Rectal smooth muscle tissue (tissue), 1 donor: ENCODE data around the gene DMAP1.
"Not testable (repeated sequence)": the region's sequence is repeated elsewhere in the genome, so short reads cannot be mapped to it uniquely, and the experiment has no call there.

Experiments
- H3K27ac ChIP-seq: one replicate; pipeline ENCODE4 v1.7.0; 2013; ENCODE audit warnings: low read depth, low read length, inconsistent platforms
- H3K27me3 ChIP-seq: one replicate; pipeline ENCODE4 v1.7.0; 2013; ENCODE audit warnings: low read length; ENCODE audit not compliant: control insufficient read depth, insufficient read depth
- H3K36me3 ChIP-seq: one replicate; pipeline ENCODE4 v1.7.0; 2013; ENCODE audit warnings: low read length; ENCODE audit not compliant: control insufficient read depth, insufficient read depth
- H3K4me1 ChIP-seq: one replicate; pipeline ENCODE4 v1.7.0; 2013; ENCODE audit warnings: low read length; ENCODE audit not compliant: control insufficient read depth, insufficient read depth
- H3K4me3 ChIP-seq: one replicate; pipeline ENCODE4 v1.7.0; 2013; ENCODE audit warnings: low read length
- H3K9ac ChIP-seq: one replicate; pipeline ENCODE4 v1.7.0; 2013; ENCODE audit warnings: low read length

The DMAP1 gene, protein sequence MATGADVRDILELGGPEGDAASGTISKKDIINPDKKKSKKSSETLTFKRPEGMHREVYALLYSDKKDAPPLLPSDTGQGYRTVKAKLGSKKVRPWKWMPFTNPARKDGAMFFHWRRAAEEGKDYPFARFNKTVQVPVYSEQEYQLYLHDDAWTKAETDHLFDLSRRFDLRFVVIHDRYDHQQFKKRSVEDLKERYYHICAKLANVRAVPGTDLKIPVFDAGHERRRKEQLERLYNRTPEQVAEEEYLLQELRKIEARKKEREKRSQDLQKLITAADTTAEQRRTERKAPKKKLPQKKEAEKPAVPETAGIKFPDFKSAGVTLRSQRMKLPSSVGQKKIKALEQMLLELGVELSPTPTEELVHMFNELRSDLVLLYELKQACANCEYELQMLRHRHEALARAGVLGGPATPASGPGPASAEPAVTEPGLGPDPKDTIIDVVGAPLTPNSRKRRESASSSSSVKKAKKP

DNA sequence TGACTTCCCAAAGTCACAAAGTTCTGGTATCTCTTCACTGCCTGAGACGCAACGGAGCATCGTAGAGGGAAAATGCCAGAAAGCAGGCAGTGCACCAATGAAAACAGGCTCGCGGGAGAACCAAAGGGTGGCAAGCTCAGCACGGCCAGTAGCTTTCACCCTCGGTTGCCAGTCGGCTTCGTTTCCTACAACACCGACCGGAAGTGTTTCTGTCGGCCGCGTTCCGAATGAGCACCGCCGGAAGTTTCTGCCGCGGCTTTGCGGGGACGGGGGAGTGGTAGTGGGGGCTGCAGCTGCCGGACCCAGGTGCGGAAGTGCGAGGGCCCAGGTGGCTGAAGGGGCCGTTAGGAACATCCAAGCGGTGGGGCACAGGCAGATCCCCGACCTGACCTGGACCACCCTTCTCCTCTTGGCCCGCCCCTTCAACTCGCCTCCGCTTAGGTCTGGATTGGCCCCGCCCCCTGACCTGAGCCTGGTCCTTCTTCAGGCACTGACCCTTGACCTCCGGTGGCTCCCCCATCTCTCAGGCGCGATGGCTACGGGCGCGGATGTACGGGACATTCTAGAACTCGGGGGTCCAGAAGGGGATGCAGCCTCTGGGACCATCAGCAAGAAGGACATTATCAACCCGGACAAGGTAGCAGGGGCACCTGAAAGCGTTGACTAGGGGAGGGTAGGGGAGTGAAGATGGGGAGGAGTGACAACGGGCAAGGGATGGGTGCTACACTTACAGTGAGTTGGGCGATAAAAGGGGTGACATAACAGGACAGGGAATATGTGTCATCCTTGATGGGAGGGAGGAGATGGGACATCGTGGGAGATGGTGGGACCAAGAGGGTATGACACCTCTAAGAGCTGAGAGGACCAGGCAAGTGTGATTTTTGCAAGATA, at the start of gene DMAP1:
DMAP1 (plus strand) TSS at position 250 of the 891 bp plus-strand sequence; CDS start at position 533, 283 bp downstream.
- Histone ChIP-seq H3K36me3 (peaks cover 9% of the 10 kb centered on the region), H3K9ac (peak within 1 kb of the TSS; percentile 58), H3K4me1 (peaks cover 17% of the 10 kb centered on the region), H3K27ac (peak within 1 kb of the TSS; percentile 74), H3K27me3 (no peaks in the 10 kb centered on the region), H3K4me3 (peak within 1 kb of the TSS; percentile 94)

DNA sequence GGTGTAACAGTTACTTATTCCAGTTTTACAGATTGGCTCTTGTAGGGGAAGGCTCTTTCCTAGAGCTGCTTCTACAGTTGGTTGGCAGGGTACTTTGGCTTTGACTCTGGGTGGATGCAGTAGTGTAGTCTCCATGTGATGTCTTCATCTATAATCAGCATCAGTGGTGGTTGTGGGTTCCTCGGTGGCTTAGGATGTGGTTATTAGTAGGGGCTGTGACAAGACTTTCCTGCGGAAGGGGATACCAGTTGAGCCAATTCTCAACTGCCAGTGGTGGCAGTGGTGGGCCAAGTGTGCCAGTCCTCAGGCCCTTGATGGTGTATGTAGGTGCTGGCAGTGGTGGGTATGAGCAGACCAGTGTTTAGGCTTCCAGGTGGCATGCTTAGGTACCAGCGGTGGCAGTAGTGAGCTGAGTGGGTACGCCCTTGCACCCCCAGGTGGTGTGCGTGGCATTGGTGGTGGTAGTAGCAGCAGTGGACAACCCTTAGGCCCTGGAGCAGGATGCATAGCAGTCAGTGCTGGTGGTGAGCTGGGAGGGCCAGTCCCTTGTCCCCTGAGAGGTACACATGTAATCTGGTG, 44.7 kb upstream of the DMAP1 start:
- Histone ChIP-seq H3K36me3 (no peaks in the 10 kb centered on the region), H3K27me3 (peaks cover 2% of the 10 kb centered on the region), H3K9ac (no peak overlapping the region), H3K4me3 (no peak overlapping the region), H3K4me1 (no peaks in the 10 kb centered on the region), H3K27ac (no peak overlapping the region)

DNA sequence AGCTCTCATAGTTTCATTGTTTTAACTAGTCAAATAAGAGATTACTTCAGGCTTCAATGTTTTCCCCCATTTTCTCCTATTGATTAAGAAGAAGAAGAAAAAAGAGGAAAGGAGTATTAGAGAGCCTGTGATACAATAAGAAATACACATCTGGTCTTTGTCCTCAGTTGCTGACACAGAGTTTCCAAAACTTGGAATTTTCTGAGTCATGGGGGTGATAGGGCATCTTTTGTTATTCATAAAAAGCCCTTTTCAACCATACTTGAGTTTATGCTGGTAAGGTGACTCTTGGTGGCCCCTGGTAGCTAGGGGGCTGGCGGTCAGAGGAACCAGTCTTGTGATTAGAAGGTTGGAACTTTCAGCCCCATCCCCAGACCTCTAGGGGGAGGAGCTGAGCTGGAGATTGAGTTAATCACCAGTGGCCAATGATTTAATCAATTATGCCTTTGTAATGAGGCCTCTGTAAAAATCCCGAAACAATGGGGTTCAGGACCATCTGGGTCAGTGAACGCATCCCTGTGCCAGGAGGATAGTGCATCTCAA, 42.9 kb upstream of the DMAP1 start:
- no peak overlapping the region for H3K27ac ChIP-seq
- no peak overlapping the region for H3K4me3 ChIP-seq

DNA sequence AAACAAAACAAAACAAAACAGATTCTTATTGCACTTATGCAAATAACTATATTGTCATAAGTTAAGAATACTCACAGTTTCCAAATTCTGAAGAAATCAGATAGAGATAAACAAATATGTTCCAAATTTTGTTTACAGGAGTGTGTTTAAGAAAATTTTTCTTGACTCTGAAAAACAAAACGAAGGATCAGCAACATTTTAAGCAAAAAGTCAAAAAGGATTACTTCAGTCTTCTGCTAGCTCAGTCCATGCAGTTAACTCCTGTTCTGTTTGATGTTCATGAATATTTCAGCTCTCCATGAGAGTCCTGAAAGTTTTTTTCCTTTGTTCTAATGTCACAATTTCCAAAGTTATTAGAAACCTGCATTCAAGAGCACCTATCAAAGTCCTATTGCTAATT, 38.6 kb upstream of the DMAP1 start:
- H3K4me1 ChIP-seq: no peaks in the 10 kb centered on the region

More for the DNA sequence above, 42.9 kb upstream of the DMAP1 start:
- Histone ChIP-seq H3K4me1 (no peaks in the 10 kb centered on the region), H3K27me3 (peaks cover 2% of the 10 kb centered on the region), H3K9ac (no peak overlapping the region), H3K36me3 (no peaks in the 10 kb centered on the region)

DNA sequence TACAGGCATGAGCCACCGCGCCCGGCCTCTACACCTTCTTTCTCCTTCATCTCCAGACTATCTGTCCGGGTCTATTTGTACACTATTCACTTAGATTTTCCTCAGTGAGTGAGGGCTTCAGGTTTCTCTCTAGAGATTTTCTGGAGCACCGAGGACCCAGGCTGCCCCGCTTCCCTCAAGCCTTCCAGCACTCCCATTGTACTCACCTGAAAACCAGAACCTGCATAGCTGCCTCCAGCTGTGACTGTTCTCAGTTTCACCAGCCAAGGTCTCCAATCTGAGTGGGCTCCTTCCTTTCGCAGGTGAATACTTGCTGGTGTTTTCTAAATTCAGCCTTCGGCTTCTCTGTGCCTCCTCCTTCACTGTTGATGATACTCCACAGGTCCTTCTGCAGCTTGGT, 12.9 kb upstream of the DMAP1 start:
- Histone ChIP-seq H3K4me3 (no peak overlapping the region), H3K9ac (no peak overlapping the region), H3K27me3 (no peaks in the 10 kb centered on the region), H3K4me1 (no peaks in the 10 kb centered on the region), H3K27ac (no peak overlapping the region), H3K36me3 (no peaks in the 10 kb centered on the region)

More for the DNA sequence above, 38.6 kb upstream of the DMAP1 start:
- Histone ChIP-seq H3K9ac (no peak overlapping the region), H3K36me3 (no peaks in the 10 kb centered on the region), H3K4me3 (no peak overlapping the region), H3K27me3 (no peaks in the 10 kb centered on the region), H3K27ac (no peak overlapping the region)

DNA sequence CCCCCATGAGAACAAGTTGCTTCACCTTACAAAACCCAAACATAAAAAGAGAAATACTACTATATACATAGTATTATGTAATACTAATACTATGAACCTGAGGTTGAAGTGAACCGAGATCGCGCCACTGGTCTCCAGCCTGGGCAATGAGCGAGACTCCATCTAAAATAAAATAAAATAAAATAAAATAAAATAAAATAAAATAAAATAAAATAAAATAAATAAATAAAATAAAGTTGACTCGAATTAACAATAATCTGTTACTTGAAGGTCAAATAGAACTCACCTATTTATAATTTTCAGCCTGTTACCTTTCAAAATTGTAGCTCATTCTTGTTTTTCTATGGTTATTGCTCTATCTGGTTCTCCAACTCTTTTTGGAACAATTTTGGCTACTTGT, 6.7 kb upstream of the DMAP1 start:
- not testable (repeated sequence) for H3K27me3 ChIP-seq, H3K4me3 ChIP-seq, H3K27ac ChIP-seq, H3K9ac ChIP-seq, H3K36me3 ChIP-seq, H3K4me1 ChIP-seq

DNA sequence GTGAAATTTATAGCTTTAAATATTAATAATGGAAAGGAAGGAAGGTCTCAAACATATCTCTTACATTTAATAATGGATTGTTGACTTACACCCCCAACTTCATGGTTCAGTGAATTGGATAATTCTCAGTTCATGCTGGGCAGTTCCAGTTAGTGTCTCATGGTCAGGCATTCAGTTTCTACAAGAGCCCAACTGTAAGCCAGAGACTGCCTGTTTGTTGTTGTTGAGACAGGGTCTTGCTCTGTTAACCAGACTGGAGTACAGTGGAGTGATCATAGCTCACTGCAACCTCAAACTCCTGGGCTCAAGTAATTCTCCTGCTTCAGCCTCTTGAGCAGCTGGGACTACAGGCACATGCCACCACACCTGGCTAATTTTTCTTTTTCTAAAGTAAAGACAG, 5.0 kb upstream of the DMAP1 start:
- Histone ChIP-seq H3K36me3 (no peaks in the 10 kb centered on the region), H3K4me3 (no peak overlapping the region), H3K4me1 (peaks cover 5% of the 10 kb centered on the region), H3K27me3 (no peaks in the 10 kb centered on the region), H3K9ac (no peak overlapping the region), H3K27ac (no peak overlapping the region)

DNA sequence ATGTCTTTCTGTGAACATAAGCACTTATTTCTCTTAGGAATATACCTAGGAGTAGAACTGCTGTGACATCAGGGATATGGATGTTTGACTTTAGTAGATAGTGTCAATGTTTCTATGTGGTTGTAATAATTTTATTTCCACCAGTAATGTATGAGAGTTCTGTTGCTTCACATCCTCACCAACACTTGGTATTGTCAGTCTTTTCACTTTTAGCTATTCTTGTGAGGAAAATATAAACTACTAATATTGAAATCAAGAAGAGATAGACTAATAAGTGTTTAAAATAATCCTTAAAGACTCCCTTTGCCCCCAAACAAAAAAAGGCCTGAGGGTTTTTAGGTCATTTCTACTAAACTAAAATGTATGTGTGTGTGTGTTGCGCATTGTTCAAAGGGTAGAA, 2.7 kb upstream of the DMAP1 start:
- Histone ChIP-seq H3K27ac (no peak overlapping the region), H3K9ac (no peak overlapping the region), H3K36me3 (peaks cover 5% of the 10 kb centered on the region), H3K27me3 (no peaks in the 10 kb centered on the region), H3K4me3 (no peak overlapping the region), H3K4me1 (peaks cover 14% of the 10 kb centered on the region)

DNA sequence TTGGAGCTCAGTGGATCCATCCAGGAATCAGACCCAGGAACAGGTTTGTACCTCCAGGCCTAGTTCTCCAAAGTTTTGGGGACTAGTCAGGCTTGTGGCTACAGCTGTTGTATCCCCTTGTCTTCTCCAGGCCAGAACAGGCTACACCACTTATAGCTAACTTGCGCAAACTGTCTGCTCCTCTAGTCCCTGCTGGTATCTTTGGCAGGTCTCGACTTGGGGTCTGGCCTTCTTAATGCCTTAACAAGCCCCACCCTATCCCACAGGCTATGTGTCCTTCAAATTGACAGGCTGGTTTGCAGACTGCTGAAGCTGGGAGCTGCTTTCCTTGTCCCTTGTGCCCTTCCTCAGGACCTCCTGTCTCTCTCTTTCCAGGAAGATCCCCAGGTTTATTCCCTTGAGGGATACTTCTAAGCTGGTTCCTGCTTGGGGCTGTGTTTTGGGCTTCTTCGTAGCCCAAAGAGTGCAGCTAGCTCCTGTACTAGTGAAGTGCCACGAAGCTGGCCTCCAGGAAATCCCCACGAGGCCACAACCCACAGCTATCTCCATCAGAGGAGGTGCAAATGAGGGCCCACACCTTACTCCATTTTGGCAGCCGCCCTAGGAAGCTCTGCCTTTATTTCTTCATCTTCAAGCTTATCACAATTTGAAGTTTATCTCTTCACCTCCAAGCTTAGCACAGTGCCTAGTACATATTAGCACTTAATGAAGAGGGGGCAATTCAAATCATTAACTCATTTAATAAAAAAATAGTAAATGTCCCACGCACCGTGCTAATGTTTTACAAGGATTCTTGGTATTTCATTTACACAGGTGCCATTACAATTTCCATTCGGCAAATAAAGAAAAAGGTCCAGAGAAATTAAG, 683 bp upstream of the DMAP1 start:
- Histone ChIP-seq H3K4me1 (peaks cover 14% of the 10 kb centered on the region), H3K27ac (peak overlapping the region; percentile 74), H3K4me3 (peak overlapping the region; percentile 94), H3K27me3 (no peaks in the 10 kb centered on the region), H3K36me3 (peaks cover 5% of the 10 kb centered on the region), H3K9ac (peak overlapping the region; percentile 17)

DNA sequence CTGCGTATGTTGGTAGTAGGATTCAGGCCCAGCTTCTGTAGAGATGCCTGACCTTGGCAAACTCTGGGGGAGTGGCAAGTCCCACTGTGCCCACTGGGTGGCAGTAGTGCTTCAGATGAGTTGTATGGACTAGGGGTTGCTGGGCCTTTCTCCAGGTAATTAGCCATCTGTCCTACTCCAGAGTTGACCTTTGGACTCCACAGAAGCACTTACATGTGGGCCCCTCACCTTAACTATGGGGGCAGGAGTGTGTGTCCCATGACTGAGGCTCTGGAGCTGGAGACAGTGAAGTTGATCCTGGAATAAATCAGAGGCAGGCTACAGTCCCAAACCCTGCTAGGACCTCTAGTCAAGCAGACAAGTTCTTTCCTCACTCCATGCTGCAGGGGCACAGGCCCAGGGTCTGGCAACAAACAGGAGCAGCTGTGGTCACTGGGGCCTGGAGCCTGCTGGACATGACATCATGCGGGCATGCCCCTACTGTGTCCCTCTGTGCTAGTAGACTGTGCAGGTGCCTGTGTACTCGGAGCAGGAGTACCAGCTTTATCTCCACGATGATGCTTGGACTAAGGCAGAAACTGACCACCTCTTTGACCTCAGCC, 4.6 kb downstream of the DMAP1 start:
- Histone ChIP-seq H3K4me3 (no peak overlapping the region), H3K27me3 (no peaks in the 10 kb centered on the region), H3K27ac (no peak overlapping the region), H3K36me3 (peaks cover 34% of the 10 kb centered on the region), H3K4me1 (peaks cover 12% of the 10 kb centered on the region), H3K9ac (no peak overlapping the region)
